Neural progenitor cell (in vitro differentiated cells): ENCODE results near the gene GTF2IRD1. TPM values are rescaled to one million over a fixed set of nuclear protein-coding genes. Genes with fewer than 3 reads are reported as not detected.
A peak's percentile ranks its signal among the peaks of the same experiment; 100 is the strongest.
"Not testable (repeated sequence)": the region's sequence is repeated elsewhere in the genome, so short reads cannot be mapped to it uniquely, and the experiment has no call there.

Experiments
- DNase-seq: peaks from one replicate; pipeline ENCODE4 v3.0.0-alpha.2; 2016; ENCODE audit warnings: low spot score
- H2AFZ ChIP-seq: fragments of 200-600 bp; sonication (generic); replicated peaks from 2 replicates; pipeline ENCODE4 v1.6.1; 2016; ENCODE audit warnings: antibody characterized with exemption
- H3F3A ChIP-seq: fragments of 200-600 bp; sonication (generic); 2 replicates; pipeline ENCODE4 v1.6.1; 2016; ENCODE audit warnings: antibody characterized with exemption, low read depth
- H3K27ac ChIP-seq: fragments of 200-600 bp; sonication (generic); 2 replicates; pipeline ENCODE4 v1.5.1; 2016; ENCODE audit warnings: mild to moderate bottlenecking
- H3K27me3 ChIP-seq: fragments of 200-600 bp; sonication (generic); 2 replicates; pipeline ENCODE4 v1.6.1; 2016; ENCODE audit warnings: mild to moderate bottlenecking, moderate library complexity
- H3K36me3 ChIP-seq: fragments of 200-600 bp; sonication (generic); 2 replicates; pipeline ENCODE4 v1.5.1; 2016
- H3K4me1 ChIP-seq: fragments of 200-600 bp; sonication (generic); 2 replicates; pipeline ENCODE4 v1.6.1; 2016; ENCODE audit warnings: mixed run types
- H3K4me2 ChIP-seq: fragments of 200-600 bp; sonication (generic); 2 replicates; pipeline ENCODE4 v1.6.1; 2016
- H3K4me3 ChIP-seq: fragments of 200-600 bp; sonication (generic); 2 replicates; pipeline ENCODE4 v1.5.1; 2016
- H3K79me2 ChIP-seq: fragments of 200-600 bp; sonication (generic); 2 replicates; pipeline ENCODE4 v1.6.1; 2016; ENCODE audit warnings: low read depth
- H3K9ac ChIP-seq: fragments of 200-600 bp; sonication (generic); 2 replicates; pipeline ENCODE4 v1.6.1; 2016
- H3K9me3 ChIP-seq: fragments of 200-600 bp; sonication (generic); 2 replicates; pipeline ENCODE4 v1.5.1; 2016; ENCODE audit warnings: low read depth
- H4K20me1 ChIP-seq: fragments of 200-600 bp; sonication (generic); 2 replicates; pipeline ENCODE4 v1.6.1; 2016; ENCODE audit warnings: low read depth
- H3K27ac Mint-ChIP-seq: 3 replicates; pipeline ENCODE4 v1.8.0; 2021; ENCODE audit warnings: mixed read lengths
- H3K27me3 Mint-ChIP-seq: 2 replicates; pipeline ENCODE4 v1.8.0; 2022; ENCODE audit warnings: low read depth, mild to moderate bottlenecking, inconsistent platforms, moderate library complexity, mixed read lengths; ENCODE audit not compliant: insufficient read depth
- H3K36me3 Mint-ChIP-seq: 3 replicates; pipeline ENCODE4 v1.8.0; 2021; ENCODE audit warnings: mixed read lengths
- H3K4me1 Mint-ChIP-seq: 3 replicates; pipeline ENCODE4 v1.8.0; 2021; ENCODE audit warnings: mixed read lengths
- H3K4me3 Mint-ChIP-seq: 3 replicates; pipeline ENCODE4 v1.8.0; 2021; ENCODE audit warnings: mild to moderate bottlenecking, moderate library complexity, mixed read lengths
- H3K9me3 Mint-ChIP-seq: 3 replicates; pipeline ENCODE4 v1.8.0; 2020; ENCODE audit warnings: mixed read lengths
- CTCF ChIP-seq: fragments of 200-600 bp; sonication (generic); IDR thresholded peaks from 2 replicates; pipeline ENCODE4 v1.5.1; 2017; ENCODE audit warnings: antibody characterized with exemption, mild to moderate bottlenecking
- EZH2 ChIP-seq: fragments of 200-600 bp; sonication (generic); IDR thresholded peaks from 2 replicates; pipeline ENCODE4 v1.6.1; 2017; ENCODE audit warnings: antibody characterized with exemption, mild to moderate bottlenecking, moderate library complexity
- EZH2phosphoT487 ChIP-seq: fragments of 200-600 bp; sonication (generic); IDR thresholded peaks from 2 replicates; pipeline ENCODE4 v1.6.1; 2017; ENCODE audit warnings: antibody characterized with exemption
- total RNA-seq: library from RNA; depleted of rRNA; stranded (reverse); fragments of >200 nt; gene quantifications from 2 replicates; pipeline ENCODE4 v1.2.3, GENCODE V29; 2015; ENCODE audit warnings: low replicate concordance

Gene GTF2IRD1
- total RNA-seq, 1 donor from 2014 or later, result 25.6 TPM

- Histone ChIP-seq H3K4me1 (peaks cover 7% of the 10 kb centered on the region), H3K27ac (peak overlapping the region; percentile 86), H3K27me3 (no peaks in the 10 kb centered on the region), H3F3A (peaks cover 12% of the 10 kb centered on the region), H3K4me2 (no peak overlapping the region), H2AFZ (no peak overlapping the region), H3K36me3 (no peaks in the 10 kb centered on the region), H3K79me2 (peaks cover 100% of the 10 kb centered on the region), H3K9ac (no peak overlapping the region), H3K9me3 (no peaks in the 10 kb centered on the region), H3K4me3 (no peak overlapping the region), H4K20me1 (peaks cover 85% of the 10 kb centered on the region)
- no peak for TF ChIP-seq CTCF
- no peak for TF ChIP-seq EZH2
- TF ChIP-seq EZH2phosphoT487, result no peak
- DNase-seq, result no peak
- peaks cover 37% of the 10 kb centered on the region for H3K36me3 Mint-ChIP-seq
- peak overlapping the region; percentile 98 for H3K27ac Mint-ChIP-seq
- peaks cover 19% of the 10 kb centered on the region for H3K9me3 Mint-ChIP-seq
- H3K27me3 Mint-ChIP-seq, result peaks cover 7% of the 10 kb centered on the region
- H3K4me3 Mint-ChIP-seq, result no peak overlapping the region
- peaks cover 16% of the 10 kb centered on the region for H3K4me1 Mint-ChIP-seq
Observed at GRCh38 chr7:74495112-74496086, 41.7 kb downstream of the GTF2IRD1 start.

GRCh38 chr7:74496272-74496671 lies 42.6 kb downstream of the GTF2IRD1 start:
- H3K4me3 Mint-ChIP-seq, result no peak overlapping the region
- Histone ChIP-seq H3F3A (peaks cover 12% of the 10 kb centered on the region), H3K4me1 (peaks cover 7% of the 10 kb centered on the region), H2AFZ (no peak overlapping the region), H4K20me1 (peaks cover 88% of the 10 kb centered on the region), H3K79me2 (peaks cover 100% of the 10 kb centered on the region), H3K36me3 (no peaks in the 10 kb centered on the region), H3K27ac (no peak overlapping the region), H3K9me3 (no peaks in the 10 kb centered on the region), H3K4me3 (no peak overlapping the region), H3K4me2 (no peak overlapping the region), H3K9ac (no peak overlapping the region), H3K27me3 (no peaks in the 10 kb centered on the region)
- H3K27me3 Mint-ChIP-seq, result peaks cover 10% of the 10 kb centered on the region
- H3K36me3 Mint-ChIP-seq, result peaks cover 30% of the 10 kb centered on the region
- peaks cover 16% of the 10 kb centered on the region for H3K4me1 Mint-ChIP-seq
- peak overlapping the region; percentile 52 for H3K27ac Mint-ChIP-seq
- H3K9me3 Mint-ChIP-seq, result peaks cover 18% of the 10 kb centered on the region
- TF ChIP-seq EZH2 (no peak), CTCF (no peak), EZH2phosphoT487 (no peak)
- no peak for DNase-seq

- not testable (repeated sequence) for H3K27me3 Mint-ChIP-seq, H3K27ac ChIP-seq, H3K4me3 Mint-ChIP-seq, H3K9ac ChIP-seq, H3K27ac Mint-ChIP-seq, H3K4me1 ChIP-seq, H3K36me3 ChIP-seq, H3K27me3 ChIP-seq, H3K4me3 ChIP-seq, H2AFZ ChIP-seq, DNase-seq, H3K9me3 ChIP-seq, H3K4me2 ChIP-seq
- Mint-ChIP-seq H3K4me1 (peaks cover 16% of the 10 kb centered on the region), H3K9me3 (peaks cover 13% of the 10 kb centered on the region), H3K36me3 (peaks cover 25% of the 10 kb centered on the region)
- Histone ChIP-seq H3K79me2 (peaks cover 100% of the 10 kb centered on the region), H4K20me1 (peaks cover 93% of the 10 kb centered on the region), H3F3A (peaks cover 12% of the 10 kb centered on the region)
Observed at GRCh38 chr7:74496773-74497172, 43.1 kb downstream of the GTF2IRD1 start.

GRCh38 chr7:74498354-74498753 lies 44.6 kb downstream of the GTF2IRD1 start:
- Histone ChIP-seq H3F3A (peaks cover 12% of the 10 kb centered on the region), H3K4me2 (no peak overlapping the region), H4K20me1 (peaks cover 100% of the 10 kb centered on the region), H3K4me1 (peaks cover 7% of the 10 kb centered on the region), H2AFZ (no peak overlapping the region), H3K27ac (no peak overlapping the region), H3K4me3 (no peak overlapping the region), H3K9ac (no peak overlapping the region), H3K27me3 (no peaks in the 10 kb centered on the region), H3K9me3 (no peaks in the 10 kb centered on the region), H3K36me3 (no peaks in the 10 kb centered on the region), H3K79me2 (peaks cover 100% of the 10 kb centered on the region)
- no peak overlapping the region for H3K4me3 Mint-ChIP-seq
- TF ChIP-seq CTCF, result no peak
- no peak for TF ChIP-seq EZH2
- no peak for TF ChIP-seq EZH2phosphoT487
- peaks cover 15% of the 10 kb centered on the region for H3K36me3 Mint-ChIP-seq
- DNase-seq, result no peak
- H3K9me3 Mint-ChIP-seq, result no peaks in the 10 kb centered on the region
- H3K4me1 Mint-ChIP-seq, result peaks cover 16% of the 10 kb centered on the region
- peak overlapping the region; percentile 8 for H3K27ac Mint-ChIP-seq
- peaks cover 6% of the 10 kb centered on the region for H3K27me3 Mint-ChIP-seq
